ENCODE measurements around the gene C16orf92.

- TF ChIP-seq CTCF (IDR thresholded peaks at IDR 0.05; ENCODE audit: insufficient read depth, low read length, poor library complexity, severe bottlenecking) (no peak), EZH2phosphoT487 (conservative IDR thresholded peaks at IDR 0.05; ENCODE audit: low read length) (no peak)
Observed at GRCh38 chr16:30004424-30004776, 18.6 kb upstream of the C16orf92 start.
